Measurements from ENCODE around the gene ZNG1A.
"Not testable (repeated sequence)": the region's sequence is repeated elsewhere in the genome, so short reads cannot be mapped to it uniquely, and the experiment has no call there.

DNA sequence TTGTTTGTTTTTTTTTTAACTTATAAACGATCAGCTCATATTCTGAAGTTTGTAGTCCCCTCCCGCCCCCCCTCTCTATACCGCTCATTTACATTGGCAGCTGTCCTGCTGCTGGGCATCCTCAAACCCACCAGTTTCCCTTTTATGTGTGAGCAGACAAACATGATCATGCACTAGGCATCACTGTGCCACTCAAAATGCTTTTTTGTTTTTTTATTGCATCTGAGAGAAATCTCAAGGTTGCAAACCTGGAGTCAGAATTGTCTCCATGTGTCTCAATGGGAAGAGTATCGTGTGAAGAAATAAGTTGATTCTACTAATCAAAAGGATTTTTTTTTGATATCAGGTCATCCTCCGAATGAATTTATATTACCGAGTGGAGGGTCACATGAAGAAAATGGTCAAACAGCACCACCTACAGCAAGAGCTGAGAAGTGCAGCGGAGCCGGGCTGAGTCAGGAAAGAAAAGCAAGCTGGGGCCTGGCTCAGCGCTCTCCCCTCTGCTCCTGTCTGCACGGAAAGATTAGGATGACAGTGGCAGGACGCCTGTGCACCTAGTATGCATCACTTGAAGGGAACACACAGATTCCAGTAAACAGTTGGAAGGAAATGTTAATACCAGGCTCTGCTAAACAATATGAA is 90.3 kb downstream of the ZNG1A start:
- not testable (repeated sequence) for TF ChIP-seq POLR2AphosphoS5 (IDR thresholded peaks at IDR 0.05); EP300 (IDR thresholded peaks at IDR 0.05; ENCODE audit: low read depth); POLR2A (IDR thresholded peaks at IDR 0.05)
- TF ChIP-seq, protein P1, sequence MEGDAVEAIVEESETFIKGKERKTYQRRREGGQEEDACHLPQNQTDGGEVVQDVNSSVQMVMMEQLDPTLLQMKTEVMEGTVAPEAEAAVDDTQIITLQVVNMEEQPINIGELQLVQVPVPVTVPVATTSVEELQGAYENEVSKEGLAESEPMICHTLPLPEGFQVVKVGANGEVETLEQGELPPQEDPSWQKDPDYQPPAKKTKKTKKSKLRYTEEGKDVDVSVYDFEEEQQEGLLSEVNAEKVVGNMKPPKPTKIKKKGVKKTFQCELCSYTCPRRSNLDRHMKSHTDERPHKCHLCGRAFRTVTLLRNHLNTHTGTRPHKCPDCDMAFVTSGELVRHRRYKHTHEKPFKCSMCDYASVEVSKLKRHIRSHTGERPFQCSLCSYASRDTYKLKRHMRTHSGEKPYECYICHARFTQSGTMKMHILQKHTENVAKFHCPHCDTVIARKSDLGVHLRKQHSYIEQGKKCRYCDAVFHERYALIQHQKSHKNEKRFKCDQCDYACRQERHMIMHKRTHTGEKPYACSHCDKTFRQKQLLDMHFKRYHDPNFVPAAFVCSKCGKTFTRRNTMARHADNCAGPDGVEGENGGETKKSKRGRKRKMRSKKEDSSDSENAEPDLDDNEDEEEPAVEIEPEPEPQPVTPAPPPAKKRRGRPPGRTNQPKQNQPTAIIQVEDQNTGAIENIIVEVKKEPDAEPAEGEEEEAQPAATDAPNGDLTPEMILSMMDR (IDR thresholded peaks at IDR 0.05) = not testable (repeated sequence)
